ENCODE measurements around the gene MARCOL.

The MARCOL gene, protein sequence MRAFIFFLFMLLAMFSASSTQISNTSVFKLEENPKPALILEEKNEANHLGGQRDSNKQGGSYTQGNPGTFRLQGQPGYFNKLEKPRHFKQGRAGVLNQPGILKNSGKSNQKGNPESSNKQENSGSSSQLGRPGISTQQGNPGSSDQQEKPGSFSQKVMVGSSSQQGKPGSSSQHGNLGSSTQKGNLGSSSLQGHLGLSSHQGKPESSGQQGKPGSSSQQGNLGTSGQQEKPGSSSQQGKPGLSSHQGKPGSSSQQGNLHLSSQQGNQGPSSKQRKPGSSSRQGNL

DNA sequence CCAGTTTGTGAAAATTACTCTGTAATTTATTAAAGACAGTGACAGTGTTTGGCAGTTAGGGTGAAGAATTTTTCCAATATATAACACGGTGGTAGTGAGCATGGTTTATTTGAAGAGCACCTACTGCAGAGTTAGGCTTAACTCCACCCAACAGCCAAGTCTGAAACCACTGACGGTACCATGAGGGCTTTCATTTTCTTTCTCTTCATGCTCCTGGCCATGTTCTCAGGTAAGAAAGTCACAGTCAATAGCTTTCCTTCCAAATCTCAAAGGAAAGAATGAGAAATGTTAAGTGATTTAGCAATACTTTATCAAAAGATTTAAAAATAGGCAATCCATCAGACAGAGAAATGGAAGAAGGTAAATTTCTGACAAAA lies at the start of gene MARCOL:
TSS of gene MARCOL (plus strand) at position 108 of the 377 bp plus-strand sequence. CDS start at position 181, 73 bp downstream.
- DNase-seq (ENCODE audit: low read depth), result no peak

DNA sequence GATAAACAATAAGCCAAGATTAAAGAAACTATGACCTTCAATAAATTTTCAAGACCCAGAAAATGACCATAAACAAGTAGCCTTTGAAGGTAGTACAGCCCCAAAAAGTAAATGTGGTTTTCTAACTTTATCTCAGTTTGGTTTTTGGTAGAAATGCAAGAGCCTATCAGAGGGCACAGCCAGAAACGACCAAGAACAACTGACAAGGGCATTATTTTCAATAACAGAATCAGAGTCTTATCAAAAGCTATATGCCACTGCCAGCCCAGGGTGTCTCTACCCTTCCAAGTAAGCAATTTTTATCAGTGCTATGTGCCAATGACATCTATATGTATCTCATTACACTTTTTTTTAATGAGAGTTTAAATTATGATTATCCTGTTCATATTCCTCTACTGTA lies 47.3 kb upstream of the MARCOL start:
- no peak for DNase-seq (ENCODE audit: low read depth)

DNA sequence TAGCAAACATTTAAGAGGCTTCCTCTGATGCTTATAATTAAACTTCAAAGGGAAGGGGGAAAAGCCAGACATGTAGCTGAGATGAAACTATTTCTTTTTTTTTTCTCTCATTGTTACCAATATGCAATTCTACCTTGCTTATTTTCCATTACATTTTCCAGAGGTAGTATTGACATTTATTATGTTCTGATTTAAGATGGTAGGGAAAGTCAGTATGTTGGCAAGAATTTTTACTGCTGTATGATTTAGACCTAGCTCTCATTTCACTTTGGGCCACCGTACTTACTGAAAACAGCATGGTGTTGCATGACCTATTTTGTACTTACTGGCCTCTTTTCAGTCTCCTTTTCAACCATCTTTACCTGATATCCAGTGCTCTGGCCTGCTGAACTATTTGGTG lies 45.1 kb upstream of the MARCOL start:
- no peak for DNase-seq (ENCODE audit: low read depth)

DNA sequence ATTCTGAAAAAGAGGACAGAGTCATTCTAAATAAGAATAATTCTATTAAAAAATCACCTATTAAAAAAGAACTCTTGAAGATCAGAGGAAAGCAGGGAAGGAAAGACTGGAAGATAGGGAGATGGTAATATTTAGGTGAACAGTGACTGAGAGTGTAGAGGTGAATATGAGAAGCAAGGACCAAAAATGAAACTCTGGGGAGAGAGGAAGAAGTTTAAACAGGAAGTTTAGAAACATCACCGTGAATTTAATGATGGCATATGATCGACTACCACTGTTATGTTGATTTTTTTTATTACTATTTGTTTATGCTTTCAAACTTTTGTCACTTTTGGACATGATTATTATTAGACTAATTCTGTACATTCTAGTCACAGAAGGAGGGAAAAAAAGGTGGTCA lies 37.2 kb upstream of the MARCOL start:
- DNase-seq (ENCODE audit: low read depth), result no peak

DNA sequence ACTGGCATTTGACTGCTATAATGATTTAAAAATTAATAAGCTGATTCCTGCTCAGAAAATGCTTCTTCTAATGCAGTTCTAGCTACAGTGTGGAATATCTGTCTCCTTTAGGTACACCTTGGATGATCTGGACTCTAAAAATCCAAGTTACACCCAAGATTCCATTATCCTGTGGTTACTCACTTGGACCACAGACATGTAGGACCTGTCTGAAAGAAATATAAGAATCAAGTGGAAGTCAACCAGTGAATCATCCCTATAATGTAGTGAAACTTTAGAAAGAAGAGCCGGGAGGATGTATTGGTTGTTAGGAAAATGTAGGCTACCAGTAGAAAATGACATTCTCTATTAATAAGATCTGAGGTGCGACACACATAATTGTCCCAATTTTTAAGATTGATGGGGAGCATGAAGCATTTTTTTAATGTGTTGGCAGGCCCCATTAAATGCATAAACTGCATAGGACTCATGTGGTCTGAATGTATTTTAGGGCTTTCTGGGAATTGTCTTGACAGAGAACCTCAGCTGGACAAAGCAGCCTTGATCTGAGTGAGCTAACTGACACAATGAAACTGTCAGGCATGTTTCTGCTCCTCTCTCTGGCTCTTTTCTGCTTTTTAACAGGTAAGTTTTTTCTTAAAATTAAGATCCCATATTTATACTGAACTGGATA lies 35.7 kb upstream of the MARCOL start, which contains the start of gene SPINK6:
TSS of gene SPINK6 (plus strand) at position 512 of the 673 bp plus-strand sequence. CDS start at position 567, 55 bp downstream.
- no peak for DNase-seq (ENCODE audit: low read depth)

DNA sequence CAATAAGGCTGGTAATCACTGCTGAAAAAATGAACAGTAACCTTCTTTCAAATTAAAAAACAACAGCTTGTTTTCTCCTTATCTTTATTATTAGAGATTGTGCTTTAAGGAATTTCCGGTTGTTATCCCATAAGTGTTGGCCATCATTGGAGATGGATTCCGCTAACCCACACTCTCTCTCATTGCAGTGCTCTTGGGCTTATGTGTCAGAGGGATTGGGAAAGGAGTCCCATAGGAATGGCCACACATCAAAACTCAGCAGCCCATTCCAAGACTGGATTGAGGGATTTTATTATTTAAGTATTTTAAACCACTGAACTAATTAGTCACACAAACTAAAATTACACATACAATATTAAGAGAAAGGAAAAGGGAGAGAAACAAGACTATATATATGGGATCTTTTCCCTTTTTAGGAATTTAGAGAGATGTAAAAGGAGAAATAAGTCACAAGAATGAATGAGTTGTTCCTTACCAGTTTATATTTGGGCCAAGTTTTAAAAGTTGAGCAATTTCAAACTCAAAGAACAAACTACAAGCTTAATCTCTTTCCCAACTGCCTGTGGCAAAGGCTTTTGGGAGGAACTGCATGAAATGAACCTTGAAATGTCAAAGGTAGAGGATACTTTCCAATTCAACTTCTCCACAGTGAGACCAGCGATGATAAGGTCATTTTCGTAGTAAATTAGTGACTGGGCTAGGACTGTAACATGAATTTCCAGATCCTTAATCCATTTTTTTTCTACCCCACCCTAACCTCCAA lies 33.1 kb upstream of the MARCOL start:
- no peak for DNase-seq (ENCODE audit: low read depth)

DNA sequence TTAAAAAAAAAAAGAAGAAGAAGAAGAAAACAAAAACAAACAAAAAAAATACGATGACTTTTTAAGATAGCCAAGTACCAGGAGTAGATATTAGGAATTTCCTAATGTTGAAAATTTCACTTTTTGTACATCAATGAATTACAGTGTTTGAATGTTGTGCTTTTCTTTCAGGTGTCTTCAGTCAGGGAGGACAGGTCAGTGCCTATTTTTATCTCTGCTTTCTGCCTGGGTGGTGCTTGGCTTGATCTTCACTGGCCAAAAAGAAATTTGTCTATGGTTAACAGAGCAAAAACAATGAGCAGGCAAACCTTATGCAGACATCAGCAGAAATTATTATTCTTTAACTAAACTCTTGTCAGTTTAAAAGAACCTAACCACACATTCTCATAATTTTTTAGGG lies 32.5 kb upstream of the MARCOL start:
- DNase-seq (ENCODE audit: low read depth), result no peak

DNA sequence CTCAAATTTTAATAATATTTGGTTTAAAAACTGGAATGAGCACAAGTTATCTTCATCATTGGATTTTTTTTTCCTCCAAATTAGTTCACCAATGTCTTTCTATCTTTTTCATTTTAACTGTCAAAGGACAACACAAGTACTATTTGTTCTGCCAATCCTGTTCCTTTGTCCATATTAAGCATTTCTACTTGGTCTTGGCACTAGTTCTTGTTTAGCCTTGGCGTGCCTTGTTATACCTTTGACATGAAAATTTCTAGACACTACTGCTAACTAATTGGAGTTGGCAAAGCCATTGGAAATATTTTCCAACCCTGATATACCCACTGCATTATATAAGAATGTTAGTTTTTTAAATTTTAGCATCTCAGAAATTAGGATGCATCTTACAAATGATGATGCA lies 31.7 kb upstream of the MARCOL start:
- no peak for DNase-seq (ENCODE audit: low read depth)

DNA sequence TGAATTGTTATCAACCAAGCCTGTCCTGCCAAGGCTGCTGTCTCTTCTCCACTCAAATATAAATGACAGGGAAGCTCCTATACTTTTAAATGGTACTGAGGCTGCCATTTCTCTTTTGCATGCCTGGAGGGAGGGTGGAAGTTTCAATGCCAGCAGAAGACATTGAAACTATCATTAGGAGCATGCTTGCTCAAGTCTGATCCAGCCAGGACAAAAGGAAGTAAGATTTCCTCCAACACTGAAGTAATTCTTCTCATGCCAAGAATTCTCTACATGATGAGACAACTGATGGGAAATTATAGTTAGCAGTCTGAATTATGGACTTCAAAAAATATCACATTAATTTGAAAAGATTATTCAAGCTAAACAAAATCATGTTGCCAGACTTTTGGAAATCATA lies 30.1 kb upstream of the MARCOL start:
- DNase-seq (ENCODE audit: low read depth), result no peak

DNA sequence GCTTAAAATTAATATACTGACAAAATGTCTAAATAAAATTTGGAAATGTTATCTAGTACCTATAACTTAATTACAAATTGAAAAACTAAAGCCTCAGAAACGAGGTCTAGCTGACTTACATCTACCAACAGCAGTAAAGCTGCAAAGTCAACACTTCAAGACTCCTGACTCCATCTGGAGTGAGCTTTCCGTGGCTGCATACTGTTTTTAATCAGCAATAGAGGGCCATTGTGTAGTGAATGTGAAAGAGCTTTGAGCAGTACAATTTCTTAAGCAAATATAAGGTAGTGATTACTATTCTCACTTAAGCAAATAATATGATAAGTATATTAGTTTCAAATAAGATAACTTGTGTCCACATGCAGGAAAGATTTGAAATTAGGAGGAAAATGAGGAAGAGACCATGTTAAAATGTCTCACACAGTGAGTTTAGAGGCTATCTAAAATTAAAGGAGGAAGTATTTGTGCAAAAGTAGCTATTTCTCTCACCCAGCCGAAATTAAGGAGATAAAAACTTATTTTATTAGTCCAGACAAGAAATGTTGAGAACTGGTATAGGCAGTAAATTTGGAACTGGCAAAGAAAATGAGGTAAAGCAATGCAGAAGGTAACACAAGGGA lies 29.1 kb upstream of the MARCOL start:
- no peak for DNase-seq (ENCODE audit: low read depth)

DNA sequence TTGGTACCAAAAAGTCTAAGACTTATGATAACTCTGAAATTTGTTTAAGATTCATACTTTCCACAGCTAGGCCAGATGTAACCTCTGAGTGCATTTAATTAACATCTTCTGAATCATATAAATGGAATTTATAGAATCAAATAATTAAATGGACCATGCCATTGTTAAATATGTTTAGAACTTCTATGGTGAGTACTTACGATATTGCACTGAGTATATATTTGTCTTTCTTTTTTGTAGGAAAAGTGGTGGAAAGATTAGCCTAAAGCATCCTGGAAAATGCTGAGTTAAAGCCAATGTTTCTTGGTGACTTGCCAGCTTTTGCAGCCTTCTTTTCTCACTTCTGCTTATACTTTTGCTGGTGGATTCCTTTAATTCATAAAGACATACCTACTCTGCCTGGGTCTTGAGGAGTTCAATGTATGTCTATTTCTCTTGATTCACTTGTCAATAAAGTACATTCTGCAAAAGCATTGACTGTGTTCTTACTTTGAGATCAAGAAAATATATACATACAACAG lies 23.6 kb upstream of the MARCOL start:
- no peak for DNase-seq (ENCODE audit: low read depth)

DNA sequence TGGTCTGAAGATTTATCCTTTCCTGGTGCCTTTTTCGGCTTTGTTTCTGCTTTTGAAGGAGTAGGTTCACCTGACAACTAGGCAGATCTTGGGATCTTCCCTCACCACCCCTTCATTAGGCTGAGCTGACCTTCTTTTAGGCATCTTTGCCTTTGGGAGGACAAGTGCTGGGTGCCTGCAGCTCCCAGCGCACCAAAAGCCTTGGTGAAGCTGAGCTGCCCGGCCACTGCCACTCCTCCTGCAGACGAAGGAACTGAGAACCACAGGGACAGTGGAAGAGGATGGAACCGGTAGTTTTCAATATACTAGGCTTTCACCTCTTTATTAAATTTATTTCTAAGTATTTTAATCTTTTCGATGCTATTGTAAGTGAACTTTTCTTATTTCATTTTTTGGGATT lies 16.8 kb upstream of the MARCOL start:
- DNase-seq (ENCODE audit: low read depth), result no peak

DNA sequence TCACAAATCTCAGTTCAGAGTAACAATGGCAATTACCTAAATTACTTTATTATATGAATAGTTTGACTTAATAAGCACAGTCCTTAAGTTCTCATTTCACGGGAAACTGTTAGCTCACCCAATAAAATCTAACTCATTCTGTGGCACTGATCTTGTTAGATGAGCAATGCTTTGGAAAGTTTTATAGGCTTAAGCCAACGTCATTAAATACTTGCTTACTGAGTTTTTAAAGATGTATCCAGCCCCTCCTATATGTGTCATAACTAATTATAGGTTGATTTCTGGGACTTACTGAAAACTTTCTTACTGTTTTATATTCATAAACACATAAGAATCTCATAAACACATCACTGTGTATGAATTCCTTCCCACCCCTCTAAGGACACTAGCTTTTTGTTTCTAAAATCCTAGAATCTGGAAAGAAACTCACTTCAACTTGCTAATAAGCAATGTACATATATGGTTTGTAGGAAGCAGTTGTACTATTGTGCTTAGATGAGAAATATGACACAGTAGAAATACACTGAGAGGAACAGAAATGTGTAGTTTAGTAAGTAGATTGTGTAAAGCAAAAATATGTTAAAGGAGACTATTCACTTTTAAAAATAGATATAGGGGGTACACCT lies 14.1 kb upstream of the MARCOL start:
- DNase-seq (ENCODE audit: low read depth), result no peak

DNA sequence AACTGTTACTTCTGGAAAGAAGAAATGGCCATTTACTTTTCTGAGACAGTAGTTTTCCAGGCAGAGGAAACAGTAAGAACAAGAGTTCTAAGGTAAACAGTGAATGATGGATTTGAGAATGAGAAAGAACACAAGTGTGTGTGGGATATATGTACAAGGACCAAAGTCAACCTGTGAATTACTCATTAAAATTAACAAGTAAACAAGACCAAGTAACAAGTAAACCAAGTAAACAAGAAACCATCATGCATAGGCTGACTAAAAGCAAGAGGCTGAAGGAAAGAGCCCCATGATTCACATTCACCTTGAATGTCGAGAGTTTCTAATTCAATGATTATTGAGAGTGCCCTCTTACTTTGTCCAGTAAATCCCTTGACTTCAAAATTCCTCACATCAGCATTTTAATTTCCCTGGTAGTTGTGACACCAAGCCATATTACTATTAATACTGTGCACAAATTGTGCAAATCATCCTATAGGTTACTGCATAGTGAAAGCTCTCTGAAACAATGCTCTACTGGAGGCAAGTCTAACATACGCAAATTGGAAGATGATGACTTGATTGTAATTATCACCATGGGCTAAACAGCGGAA lies 9.8 kb upstream of the MARCOL start:
- no peak for DNase-seq (ENCODE audit: low read depth)

DNA sequence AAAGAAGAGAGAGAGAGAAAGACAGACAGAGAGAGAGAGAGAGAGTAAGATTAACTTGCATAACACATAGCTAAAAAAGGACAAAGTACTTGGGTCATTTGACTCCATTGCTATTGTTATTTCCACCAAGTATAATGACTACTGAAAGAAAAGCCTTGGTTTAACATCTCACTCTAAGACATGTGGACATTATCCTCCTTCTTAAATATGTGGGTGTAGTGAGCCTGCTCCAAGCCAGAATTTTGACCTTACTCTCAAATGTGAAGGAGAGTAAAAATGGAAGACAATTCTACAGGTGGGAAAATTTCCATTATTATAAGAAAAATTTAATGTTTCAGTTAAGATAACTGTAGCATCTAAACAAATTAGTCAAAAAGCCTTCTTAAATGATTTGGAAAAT lies 8.5 kb upstream of the MARCOL start:
- DNase-seq (ENCODE audit: low read depth), result no peak

DNA sequence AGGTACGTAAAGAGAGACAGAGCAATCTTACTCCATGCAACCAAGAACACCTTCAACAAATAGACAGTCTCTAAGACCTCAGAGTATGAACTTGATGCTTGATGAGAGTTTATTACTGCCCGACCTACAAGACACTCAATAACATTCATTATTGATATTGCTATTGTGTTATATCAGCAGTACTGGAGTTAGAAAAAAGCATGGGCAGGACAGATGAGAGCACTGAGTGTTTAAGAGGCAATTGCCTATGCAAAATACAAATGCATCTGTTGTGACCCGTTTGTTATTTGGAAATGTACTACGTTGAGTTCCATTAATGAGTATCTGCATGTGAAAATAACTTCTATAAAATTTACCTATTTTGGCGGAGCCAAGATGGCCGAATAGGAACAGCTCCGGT lies 8.1 kb upstream of the MARCOL start:
- no peak for DNase-seq (ENCODE audit: low read depth)

DNA sequence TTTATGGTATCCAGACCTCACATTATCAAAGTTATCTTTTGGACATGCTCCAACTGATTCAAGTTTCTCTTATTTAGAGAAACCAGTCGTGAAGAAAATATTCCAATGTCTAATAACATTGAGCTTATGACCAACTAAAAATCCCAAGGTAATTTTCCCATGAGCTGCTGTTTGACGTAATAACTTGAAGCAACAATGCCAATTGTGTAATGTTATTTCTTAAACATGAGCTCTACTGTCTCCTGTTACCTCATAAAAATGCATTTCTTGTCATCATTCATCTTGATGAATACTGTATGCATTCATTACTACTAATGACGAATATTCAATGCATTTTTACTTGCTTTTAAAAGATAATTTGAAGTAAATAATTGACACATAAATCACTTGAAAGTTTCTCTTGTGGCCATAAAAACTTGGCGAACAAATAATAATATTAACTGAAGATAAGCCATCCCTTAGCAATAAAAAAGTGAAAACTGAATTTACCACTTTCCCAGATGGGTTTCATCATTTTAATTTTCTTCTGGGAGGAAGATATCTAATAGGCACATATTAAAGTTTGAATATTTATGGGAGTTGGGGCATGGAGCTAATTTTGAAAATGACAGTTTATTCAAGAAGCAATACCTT lies 424 bp upstream of the MARCOL start:
- no peak for DNase-seq (ENCODE audit: low read depth)

DNA sequence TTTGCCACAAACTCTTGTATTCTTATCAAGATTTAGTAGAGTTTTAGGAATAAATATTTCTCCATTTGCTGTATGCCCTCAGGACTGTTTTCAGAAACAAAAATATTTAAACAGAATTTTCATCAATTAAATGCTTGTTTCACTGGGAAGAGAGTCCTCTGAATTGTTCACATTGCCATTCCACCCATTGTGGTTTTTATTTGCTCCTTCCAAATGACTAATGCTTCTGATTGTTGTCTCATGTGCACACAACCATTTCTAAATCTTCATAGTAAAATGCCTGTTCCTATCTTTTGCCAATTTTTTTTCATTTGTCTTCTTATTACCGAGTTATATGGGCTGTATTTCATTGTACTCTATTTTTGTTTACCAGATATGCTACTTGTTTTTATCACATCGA lies 10.6 kb downstream of the MARCOL start:
- no peak for DNase-seq (ENCODE audit: low read depth)

DNA sequence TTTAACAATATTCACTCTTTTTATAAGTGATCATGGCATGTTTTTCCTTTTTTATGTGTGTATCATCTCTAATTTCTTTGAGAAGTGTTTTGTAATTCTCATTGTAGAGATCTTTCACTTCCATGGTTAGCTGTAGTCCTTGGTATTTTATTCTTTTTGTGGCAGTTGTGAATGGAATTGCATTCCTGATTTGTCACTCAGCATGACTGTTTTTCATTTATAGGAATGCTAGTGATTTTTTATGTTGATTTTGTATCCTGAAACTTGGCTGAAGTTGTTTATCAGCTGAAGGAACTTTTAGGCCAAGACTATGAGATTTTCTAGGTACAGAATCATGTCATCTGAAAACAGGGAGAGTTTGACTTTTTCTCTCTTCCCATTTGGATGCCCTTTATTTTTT lies 17.1 kb downstream of the MARCOL start:
- no peak for DNase-seq (ENCODE audit: low read depth)

DNA sequence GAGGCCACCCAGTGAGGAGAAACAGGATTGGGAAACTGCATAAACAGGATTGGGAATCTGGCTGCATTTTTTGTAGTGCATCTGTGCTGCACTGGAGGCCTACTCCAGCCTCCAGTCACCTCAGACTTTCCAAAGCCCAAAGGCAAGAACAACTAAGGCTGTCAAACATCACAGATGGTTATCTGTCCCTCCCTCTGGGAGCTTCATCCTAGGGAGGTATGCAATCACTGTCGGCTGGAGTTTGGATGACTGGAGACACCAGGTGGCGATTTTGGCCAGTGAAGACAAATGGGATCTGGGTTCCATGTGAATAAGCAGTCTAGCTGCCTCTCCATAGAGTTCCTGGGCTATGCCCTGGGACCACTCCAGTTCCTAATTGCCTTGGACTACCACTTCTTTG lies 21.0 kb downstream of the MARCOL start:
- no peak for DNase-seq (ENCODE audit: low read depth)

DNA sequence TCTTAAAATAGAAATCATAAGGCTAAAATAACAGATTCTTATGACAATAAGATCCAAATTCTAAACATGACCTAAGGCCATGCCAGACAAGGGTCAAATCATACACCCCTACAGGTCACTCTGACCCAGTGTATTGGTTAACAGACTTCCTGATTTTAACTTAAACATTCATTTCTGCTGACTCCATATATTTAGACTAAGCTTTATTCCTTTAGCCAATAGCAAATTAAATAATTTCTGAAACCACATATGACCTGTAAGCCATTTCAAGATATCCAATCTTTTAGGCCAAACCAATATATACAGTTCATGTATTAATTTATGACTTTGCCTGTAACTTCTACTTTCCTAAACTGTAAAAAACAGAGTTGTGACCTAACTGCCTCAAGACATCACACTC lies 22.9 kb downstream of the MARCOL start:
- no peak for DNase-seq (ENCODE audit: low read depth)

Data from iris pigment epithelial cell (primary cell).